Stomach (tissue), 9 donors: ENCODE results near the gene GRK1. TPM values are rescaled to one million over a fixed set of nuclear protein-coding genes. Genes with fewer than 3 reads are reported as not detected.

Experiments used
- DNase-seq, 2 donors: peaks; one replicate each; pipeline versions ENCODE4 v3.0.0 to v3.0.0-alpha.2; 2013 to 2019
- H3K27ac ChIP-seq, 5 donors: fragments of 200-600 bp in 4 of 5; sonication (generic) in 4 of 5; one replicate each; pipeline ENCODE4 v1.5.1; 2013 to 2019; ENCODE audit warnings: mild to moderate bottlenecking in 1 of 5, moderate library complexity in 1 of 5
- H3K27me3 ChIP-seq, 3 donors: fragments of 200-600 bp; sonication (generic); one replicate each; pipeline ENCODE4 v1.5.1; 2017 to 2019; ENCODE audit warnings: mixed run types in 1 of 3
- H3K36me3 ChIP-seq, 4 donors: fragments of 200-600 bp; sonication (generic); 1 replicate in 3 of 4; 2 replicates in 1 of 4; pipeline ENCODE4 v1.5.1; 2016 to 2019
- H3K4me1 ChIP-seq, 4 donors: fragments of 200-600 bp; sonication (generic); one replicate each; pipeline ENCODE4 v1.5.1; 2016 to 2019
- H3K4me3 ChIP-seq, 4 donors: fragments of 200-600 bp; sonication (generic) in 3 of 4; one replicate each; pipeline ENCODE4 v1.5.1; 2016 to 2019; ENCODE audit warnings: mild to moderate bottlenecking in 1 of 4
- H3K9me3 ChIP-seq, 4 donors: fragments of 200-600 bp; sonication (generic); one replicate each; pipeline ENCODE4 v1.5.1; 2016 to 2019
- EP300 ChIP-seq: sonication (generic); formaldehyde crosslinking; IDR thresholded peaks from one replicate; pipeline ENCODE4 v1.6.1; 2017; ENCODE audit warnings: antibody characterized with exemption
- POLR2A ChIP-seq, 4 donors: fragments of 450-650 bp; IDR thresholded peaks; one replicate each; pipeline ENCODE4 v1.6.1; 2016; ENCODE audit warnings: antibody characterized with exemption in 4 of 4, control low read depth in 2 of 4, mild to moderate bottlenecking in 1 of 4, moderate library complexity in 1 of 4
- POLR2AphosphoS5 ChIP-seq, 3 donors: sonication (generic); formaldehyde crosslinking; IDR thresholded peaks; one replicate each; pipeline ENCODE4 v1.6.1; 2016; ENCODE audit warnings: antibody characterized with exemption in 3 of 3
- WGBS, 5 donors: extraction: QIAGEN DNeasy Blood & Tissue Kit in 3 of 5; methylation state at CpG; one replicate each; pipeline versions ENCODE4 v1.1.5 to v1.1.7; 2013 to 2018; 5-methylcytosine and 5-hydroxymethylcytosine counted together
- intact Hi-C: fragments of 100-400 bp; cut with DNase I; formaldehyde crosslinking; loops from one replicate; pipeline ENCODE4 v1.15.1; 2023; ENCODE audit warnings: low total_unique reads
- polyA plus RNA-seq, 3 donors: library from polyadenylated mRNA; stranded (reverse); fragments of 200-250 nt; gene quantifications; one replicate each; pipeline ENCODE4 v1.2.3, GENCODE V29; 2013
- total RNA-seq, 5 donors: library from RNA; depleted of rRNA; stranded (reverse); fragments of >200 nt; gene quantifications; one replicate each; pipeline versions ENCODE4 v1.1.0 to v1.2.3, GENCODE V29; 2014 to 2016
- TF ChIP-seq, protein P1 (sequence below), 7 experiments: fragments of 450-650 bp in 4 of 7; fragments of 200-600 bp in 3 of 7; sonication (generic) in 3 of 7; IDR thresholded peaks; one replicate each; pipeline ENCODE4 v1.5.1; 2016 to 2019; ENCODE audit warnings: antibody characterized with exemption in 7 of 7, control low read depth in 2 of 7, mild to moderate bottlenecking in 1 of 7
- donor health status: healthy with polysubstance abuse.
- donor health status: Bipolar disorder and iron deficiency.
- donor health status: healthy.

Gene GRK1
- total and polyA plus RNA-seq, 8 donors = not detected

DNA sequence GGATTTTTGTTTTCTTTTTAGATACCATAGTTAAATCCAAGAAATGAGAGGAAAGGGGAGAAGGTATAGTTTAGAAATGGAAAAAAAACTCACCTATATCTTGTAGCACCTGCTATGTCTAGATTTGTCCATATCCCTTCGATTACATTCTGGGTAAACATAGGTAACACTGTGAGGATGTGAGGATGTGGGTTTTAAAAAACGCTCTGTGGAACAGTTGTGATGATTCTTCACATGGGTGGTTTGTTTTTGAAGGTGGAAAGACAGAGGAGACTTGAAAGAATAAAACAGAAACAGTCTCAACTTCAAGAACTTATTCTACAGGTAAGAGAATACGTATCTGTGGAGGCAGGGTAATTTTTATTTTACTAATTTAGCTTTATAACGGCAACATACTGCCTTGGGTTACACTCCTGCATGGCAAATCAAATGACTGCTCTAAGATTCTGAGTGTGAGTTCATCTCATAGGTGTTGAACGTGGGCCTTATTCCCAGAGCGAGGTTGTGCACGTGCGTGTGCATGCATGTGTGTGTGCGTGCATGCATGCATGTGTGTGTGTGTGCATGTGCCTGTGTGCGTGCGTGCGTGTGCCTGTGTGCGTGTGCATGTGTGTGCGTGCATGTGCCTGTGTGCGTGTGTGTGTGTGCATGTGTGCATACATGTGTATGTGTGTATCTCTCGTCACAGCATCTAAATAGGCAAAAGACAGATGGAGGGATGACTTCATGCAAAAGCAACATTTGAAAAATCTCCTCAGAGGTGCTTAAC lies 32.6 kb upstream of the GRK1 start:
- peaks cover 55 to 100% (median 99%) of the 10 kb centered on the region in 4 donors for H3K36me3 ChIP-seq

DNA sequence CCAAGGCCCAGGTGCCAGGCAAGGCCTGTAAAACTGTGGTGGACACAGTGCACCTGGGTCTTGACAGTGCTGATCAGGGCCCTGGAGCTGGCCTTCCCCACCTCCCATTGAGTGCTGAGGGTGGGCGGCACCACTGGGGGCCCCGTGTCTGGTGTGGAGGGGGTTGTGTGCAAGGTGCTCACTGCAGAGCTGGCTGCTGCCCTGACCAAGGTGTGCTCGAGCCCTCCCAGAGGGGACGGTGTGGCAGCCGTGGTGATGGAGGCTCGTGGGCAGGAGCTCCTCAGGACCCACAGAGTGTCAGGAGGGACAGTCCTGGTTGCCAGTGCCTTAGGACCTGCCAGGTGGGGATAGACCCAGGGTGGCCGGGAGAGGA lies 32.0 kb upstream of the GRK1 start:
- no peak for DNase-seq
- intact Hi-C loops = no loop called here
- Histone ChIP-seq H3K27ac (no peak overlapping the region), H3K36me3 (peaks cover 60 to 100% (median 99%) of the 10 kb centered on the region in 4 donors), H3K27me3 (no peaks in the 10 kb centered on the region), H3K4me1 (no peaks in the 10 kb centered on the region), H3K4me3 (no peak overlapping the region), H3K9me3 (no peaks in the 10 kb centered on the region)
- TF ChIP-seq POLR2A (IDR thresholded peaks at IDR 0.05) (no peak), POLR2AphosphoS5 (IDR thresholded peaks at IDR 0.05) (no peak), EP300 (no peak)
- TF ChIP-seq, protein P1, sequence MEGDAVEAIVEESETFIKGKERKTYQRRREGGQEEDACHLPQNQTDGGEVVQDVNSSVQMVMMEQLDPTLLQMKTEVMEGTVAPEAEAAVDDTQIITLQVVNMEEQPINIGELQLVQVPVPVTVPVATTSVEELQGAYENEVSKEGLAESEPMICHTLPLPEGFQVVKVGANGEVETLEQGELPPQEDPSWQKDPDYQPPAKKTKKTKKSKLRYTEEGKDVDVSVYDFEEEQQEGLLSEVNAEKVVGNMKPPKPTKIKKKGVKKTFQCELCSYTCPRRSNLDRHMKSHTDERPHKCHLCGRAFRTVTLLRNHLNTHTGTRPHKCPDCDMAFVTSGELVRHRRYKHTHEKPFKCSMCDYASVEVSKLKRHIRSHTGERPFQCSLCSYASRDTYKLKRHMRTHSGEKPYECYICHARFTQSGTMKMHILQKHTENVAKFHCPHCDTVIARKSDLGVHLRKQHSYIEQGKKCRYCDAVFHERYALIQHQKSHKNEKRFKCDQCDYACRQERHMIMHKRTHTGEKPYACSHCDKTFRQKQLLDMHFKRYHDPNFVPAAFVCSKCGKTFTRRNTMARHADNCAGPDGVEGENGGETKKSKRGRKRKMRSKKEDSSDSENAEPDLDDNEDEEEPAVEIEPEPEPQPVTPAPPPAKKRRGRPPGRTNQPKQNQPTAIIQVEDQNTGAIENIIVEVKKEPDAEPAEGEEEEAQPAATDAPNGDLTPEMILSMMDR (IDR thresholded peaks at IDR 0.05) = no peak
- WGBS, 5 donors = 83 to 99% (median 96%) methylated on average over 2 to 7 of the region's 7 CpGs

More for the DNA sequence above, 32.6 kb upstream of the GRK1 start:
- no peaks in the 10 kb centered on the region for H3K27me3 ChIP-seq
- intact Hi-C loops = no loop called here
- TF ChIP-seq POLR2AphosphoS5 (IDR thresholded peaks at IDR 0.05) (no peak), EP300 (no peak), POLR2A (IDR thresholded peaks at IDR 0.05) (no peak)
- TF ChIP-seq, protein P1 (IDR thresholded peaks at IDR 0.05) = no peak
- H3K4me3 ChIP-seq = no peak overlapping the region
- 90 to 96% (median 95%) methylated on average over 16 of the region's 16 CpGs for WGBS, 5 donors
- no peak overlapping the region for H3K27ac ChIP-seq
- H3K9me3 ChIP-seq = no peaks in the 10 kb centered on the region
- DNase-seq = no peak
- no peaks in the 10 kb centered on the region for H3K4me1 ChIP-seq

DNA sequence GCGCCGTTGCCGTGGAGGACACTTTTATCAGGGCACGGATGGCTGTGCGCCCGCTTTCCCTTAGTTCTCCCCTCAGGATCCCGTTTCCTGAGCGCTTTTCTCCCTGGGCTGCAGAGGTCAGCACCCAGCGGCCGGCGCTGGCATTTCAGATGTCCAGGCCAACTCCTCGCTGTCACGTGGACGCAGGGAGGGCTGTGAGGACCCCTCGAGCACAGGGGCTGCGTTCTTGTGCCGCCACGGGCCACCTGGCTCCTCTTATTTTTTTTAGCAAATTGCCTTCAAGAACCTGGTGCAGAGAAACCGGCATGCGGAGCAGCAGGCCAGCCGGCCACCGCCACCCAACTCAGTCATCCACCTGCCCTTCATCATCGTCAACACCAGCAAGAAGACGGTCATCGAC lies 31.3 kb upstream of the GRK1 start:
- DNase-seq = no peak
- Histone ChIP-seq H3K36me3 (peaks cover 67 to 100% (median 100%) of the 10 kb centered on the region in 4 donors), H3K9me3 (no peaks in the 10 kb centered on the region)

DNA sequence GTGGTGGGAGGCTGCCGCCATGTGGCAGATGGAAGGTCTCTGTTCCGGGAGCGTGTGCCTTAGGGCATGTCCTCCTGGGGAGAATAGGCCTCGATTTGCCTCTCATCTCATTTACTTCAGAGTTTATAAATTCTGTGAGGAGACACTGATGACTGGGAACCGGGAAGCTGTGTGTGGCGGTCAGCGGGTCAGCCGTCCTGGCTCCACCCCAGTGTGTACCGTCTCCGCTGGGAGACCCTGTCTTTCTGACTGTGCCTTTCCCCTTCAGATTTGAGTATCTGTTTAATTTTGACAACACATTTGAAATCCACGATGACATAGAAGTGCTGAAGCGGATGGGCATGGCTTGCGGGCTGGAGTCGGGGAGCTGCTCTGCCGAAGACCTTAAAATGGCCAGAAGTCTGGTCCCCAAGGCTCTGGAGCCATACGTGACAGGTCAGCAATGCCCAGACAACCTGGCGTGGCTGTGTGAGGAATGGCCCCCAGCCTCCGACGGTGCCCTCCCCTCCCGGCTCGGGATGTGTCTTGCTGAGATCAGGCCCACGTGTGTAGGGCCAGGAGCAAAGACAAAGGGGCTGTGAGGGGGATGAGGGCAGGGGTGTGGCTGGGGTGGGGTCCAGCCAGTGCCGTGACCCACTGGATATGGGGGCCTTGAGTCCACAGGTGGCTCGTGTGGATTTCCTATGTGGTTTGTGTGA lies 30.6 kb upstream of the GRK1 start:
- no peak overlapping the region for H3K27ac ChIP-seq
- WGBS, 5 donors = 93 to 96% (median 94%) methylated on average over 21 to 24 of the region's 24 CpGs
- intact Hi-C loops = no loop called here
- no peak for DNase-seq
- no peaks in the 10 kb centered on the region for H3K27me3 ChIP-seq
- H3K4me3 ChIP-seq = no peak overlapping the region
- H3K36me3 ChIP-seq = peaks cover 67 to 98% (median 95%) of the 10 kb centered on the region in 4 donors
- no peak for TF ChIP-seq POLR2A (IDR thresholded peaks at IDR 0.05)
- TF ChIP-seq POLR2AphosphoS5 (IDR thresholded peaks at IDR 0.05) = no peak
- TF ChIP-seq, protein P1 (IDR thresholded peaks at IDR 0.05) = no peak
- no peak for TF ChIP-seq EP300
- no peaks in the 10 kb centered on the region for H3K4me1 ChIP-seq
- H3K9me3 ChIP-seq = no peaks in the 10 kb centered on the region

More for the DNA sequence above, 31.3 kb upstream of the GRK1 start:
- H3K27ac ChIP-seq = no peak overlapping the region
- TF ChIP-seq POLR2AphosphoS5 (IDR thresholded peaks at IDR 0.05) = no peak
- TF ChIP-seq, protein P1 (IDR thresholded peaks at IDR 0.05) = no peak
- TF ChIP-seq EP300 = no peak
- TF ChIP-seq POLR2A (IDR thresholded peaks at IDR 0.05) = no peak
- intact Hi-C loops = no loop called here
- no peak overlapping the region for H3K4me3 ChIP-seq
- H3K4me1 ChIP-seq = no peaks in the 10 kb centered on the region
- WGBS, 5 donors = 94 to 98% (median 96%) methylated on average over 25 of the region's 25 CpGs
- no peaks in the 10 kb centered on the region for H3K27me3 ChIP-seq
